Loucy (cell line): Measurements from ENCODE around the gene CCT3.

Experiments used
- H2AFZ ChIP-seq: fragments of 200-600 bp; sonication (generic); 2 replicates; pipeline ENCODE4 v1.6.0; 2016; ENCODE audit warnings: antibody characterized with exemption, mild to moderate bottlenecking, low read length, moderate library complexity
- H3F3A ChIP-seq: fragments of 200-600 bp; 2 replicates; pipeline ENCODE4 v1.6.0; 2016; ENCODE audit warnings: antibody characterized with exemption, low read depth, mild to moderate bottlenecking
- H3K27me3 ChIP-seq: fragments of 200-600 bp; sonication (generic); 2 replicates; pipeline ENCODE4 v1.6.1; 2014; ENCODE audit warnings: low read length, mild to moderate bottlenecking; ENCODE audit not compliant: insufficient read depth, poor library complexity, severe bottlenecking
- H3K36me3 ChIP-seq: fragments of 200-600 bp; sonication (generic); 2 replicates; pipeline ENCODE4 v1.6.1; 2016; ENCODE audit warnings: low read length; ENCODE audit not compliant: insufficient read depth
- H3K4me1 ChIP-seq: fragments of 200-600 bp; sonication (generic); 2 replicates; pipeline ENCODE4 v1.5.1; 2014; ENCODE audit warnings: low read length, mild to moderate bottlenecking; ENCODE audit not compliant: insufficient read depth, poor library complexity, severe bottlenecking
- H3K4me2 ChIP-seq: fragments of 200-600 bp; sonication (generic); 2 replicates; pipeline ENCODE4 v1.6.0; 2014; ENCODE audit warnings: antibody characterized with exemption, low read length, low read depth, mild to moderate bottlenecking; ENCODE audit not compliant: poor library complexity, severe bottlenecking
- H3K4me3 ChIP-seq: fragments of 200-600 bp; sonication (generic); 2 replicates; pipeline ENCODE4 v1.5.1; 2014; ENCODE audit warnings: low read length, mild to moderate bottlenecking, mixed read lengths; ENCODE audit not compliant: poor library complexity, severe bottlenecking
- H3K79me2 ChIP-seq: fragments of 200-600 bp; sonication (generic); 2 replicates; pipeline ENCODE4 v1.6.1; 2014; ENCODE audit warnings: low read length; ENCODE audit not compliant: insufficient read depth
- H3K9ac ChIP-seq: fragments of 200-600 bp; sonication (generic); 2 replicates; pipeline ENCODE4 v1.6.0; 2014; ENCODE audit warnings: mild to moderate bottlenecking, low read depth, low read length, moderate library complexity; ENCODE audit not compliant: poor library complexity, severe bottlenecking
- H3K9me2 ChIP-seq: fragments of 200-600 bp; sonication (generic); replicated peaks from 2 replicates; pipeline ENCODE4 v1.6.1; 2016; ENCODE audit warnings: low read depth, low read length, mixed read lengths
- H3K9me3 ChIP-seq: fragments of 200-600 bp; sonication (generic); 2 replicates; pipeline ENCODE4 v1.6.1; 2014; ENCODE audit warnings: mild to moderate bottlenecking, antibody characterized with exemption, low read length, low read depth; ENCODE audit not compliant: insufficient read depth
- H4K20me1 ChIP-seq: fragments of 200-600 bp; sonication (generic); 2 replicates; pipeline ENCODE4 v1.6.0; 2014; ENCODE audit warnings: antibody characterized with exemption, low read length, mild to moderate bottlenecking; ENCODE audit not compliant: insufficient read depth, poor library complexity, severe bottlenecking
- EZH2phosphoT487 ChIP-seq: fragments of 200-600 bp; IDR thresholded peaks from 2 replicates; pipeline ENCODE4 v1.6.1; 2018; ENCODE audit warnings: antibody characterized with exemption, mild to moderate bottlenecking, moderate library complexity, borderline replicate concordance
- TF ChIP-seq, protein P1 (sequence below): fragments of 200-600 bp; sonication (generic); conservative IDR thresholded peaks from 2 replicates; pipeline ENCODE4 v1.5.1; 2014; ENCODE audit warnings: mild to moderate bottlenecking, antibody characterized with exemption, low read length

The CCT3 gene

GRCh38 chr1:156276532-156276931, 61.6 kb downstream of the CCT3 start:
- Histone ChIP-seq H3K4me2 (no peak overlapping the region), H3K4me1 (peaks cover 21% of the 10 kb centered on the region), H3K79me2 (peaks cover 38% of the 10 kb centered on the region), H2AFZ (no peak overlapping the region), H3K4me3 (no peak overlapping the region), H3K9me2 (no peaks in the 10 kb centered on the region), H3K9me3 (no peaks in the 10 kb centered on the region), H4K20me1 (peaks cover 29% of the 10 kb centered on the region), H3K36me3 (peaks cover 71% of the 10 kb centered on the region), H3K9ac (no peak overlapping the region), H3F3A (no peaks in the 10 kb centered on the region), H3K27me3 (no peaks in the 10 kb centered on the region)
- TF ChIP-seq, protein P1, sequence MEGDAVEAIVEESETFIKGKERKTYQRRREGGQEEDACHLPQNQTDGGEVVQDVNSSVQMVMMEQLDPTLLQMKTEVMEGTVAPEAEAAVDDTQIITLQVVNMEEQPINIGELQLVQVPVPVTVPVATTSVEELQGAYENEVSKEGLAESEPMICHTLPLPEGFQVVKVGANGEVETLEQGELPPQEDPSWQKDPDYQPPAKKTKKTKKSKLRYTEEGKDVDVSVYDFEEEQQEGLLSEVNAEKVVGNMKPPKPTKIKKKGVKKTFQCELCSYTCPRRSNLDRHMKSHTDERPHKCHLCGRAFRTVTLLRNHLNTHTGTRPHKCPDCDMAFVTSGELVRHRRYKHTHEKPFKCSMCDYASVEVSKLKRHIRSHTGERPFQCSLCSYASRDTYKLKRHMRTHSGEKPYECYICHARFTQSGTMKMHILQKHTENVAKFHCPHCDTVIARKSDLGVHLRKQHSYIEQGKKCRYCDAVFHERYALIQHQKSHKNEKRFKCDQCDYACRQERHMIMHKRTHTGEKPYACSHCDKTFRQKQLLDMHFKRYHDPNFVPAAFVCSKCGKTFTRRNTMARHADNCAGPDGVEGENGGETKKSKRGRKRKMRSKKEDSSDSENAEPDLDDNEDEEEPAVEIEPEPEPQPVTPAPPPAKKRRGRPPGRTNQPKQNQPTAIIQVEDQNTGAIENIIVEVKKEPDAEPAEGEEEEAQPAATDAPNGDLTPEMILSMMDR, result no peak
- TF ChIP-seq EZH2phosphoT487, result no peak

DNA sequence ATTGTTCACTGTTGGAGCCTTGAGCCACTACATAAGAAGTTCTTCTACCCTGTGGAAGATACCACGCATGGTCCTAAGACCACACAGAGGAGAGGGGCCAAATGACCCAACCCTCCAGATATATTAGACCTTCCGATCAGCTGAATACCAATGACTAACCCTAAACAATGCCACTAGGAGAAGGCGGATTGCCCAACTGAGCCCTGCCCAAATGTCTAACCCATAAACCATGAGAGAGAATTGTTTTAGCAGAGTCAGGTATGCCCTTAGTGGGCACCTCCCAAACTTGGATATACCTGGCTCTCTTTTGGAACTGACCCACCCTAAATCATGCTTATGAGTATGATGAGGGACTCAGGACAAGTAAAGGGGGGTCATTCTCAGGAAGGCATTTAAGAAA, 67.8 kb downstream of the CCT3 start:
- H3K4me2 ChIP-seq, result no peak overlapping the region

DNA sequence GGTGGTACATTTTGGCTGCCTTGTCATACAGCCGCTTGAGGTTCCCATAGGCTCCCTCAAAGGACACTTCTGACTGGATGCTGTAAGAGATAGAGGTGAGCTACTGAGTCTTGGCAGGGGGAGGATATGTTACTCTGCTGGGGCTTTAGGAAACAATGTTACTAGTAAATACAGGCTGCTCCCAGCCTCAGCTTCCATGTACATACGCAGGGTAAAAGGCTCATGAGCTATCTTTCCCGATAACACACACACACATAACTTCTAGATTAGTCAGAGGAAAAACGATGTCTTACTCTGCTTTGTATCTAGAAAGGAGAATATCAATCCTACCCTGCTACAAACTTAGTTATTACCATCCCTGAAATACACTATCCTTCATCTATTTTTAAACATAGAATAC, 69.8 kb downstream of the CCT3 start:
- H4K20me1 ChIP-seq, result no peaks in the 10 kb centered on the region
- H3K4me3 ChIP-seq, result no peak overlapping the region
- no peaks in the 10 kb centered on the region for H3K9me2 ChIP-seq
- H3K9ac ChIP-seq, result no peak overlapping the region
- peaks cover 83% of the 10 kb centered on the region for H3K36me3 ChIP-seq
- TF ChIP-seq, protein P1, result no peak
- TF ChIP-seq EZH2phosphoT487, result no peak
- no peaks in the 10 kb centered on the region for H3K27me3 ChIP-seq
- H3K4me1 ChIP-seq, result no peaks in the 10 kb centered on the region
- no peaks in the 10 kb centered on the region for H3K9me3 ChIP-seq
- no peak overlapping the region for H2AFZ ChIP-seq
- H3K79me2 ChIP-seq, result no peaks in the 10 kb centered on the region
- no peaks in the 10 kb centered on the region for H3F3A ChIP-seq
- no peak overlapping the region for H3K4me2 ChIP-seq

More for the DNA sequence above, 67.8 kb downstream of the CCT3 start:
- no peaks in the 10 kb centered on the region for H3K4me1 ChIP-seq
- no peaks in the 10 kb centered on the region for H3F3A ChIP-seq
- no peak overlapping the region for H2AFZ ChIP-seq
- no peak for TF ChIP-seq EZH2phosphoT487
- TF ChIP-seq, protein P1, result no peak
- peaks cover 87% of the 10 kb centered on the region for H3K36me3 ChIP-seq
- H3K9me3 ChIP-seq, result no peaks in the 10 kb centered on the region
- no peaks in the 10 kb centered on the region for H3K27me3 ChIP-seq
- no peak overlapping the region for H3K4me3 ChIP-seq
- no peaks in the 10 kb centered on the region for H3K9me2 ChIP-seq
- no peak overlapping the region for H3K9ac ChIP-seq
- no peaks in the 10 kb centered on the region for H3K79me2 ChIP-seq
- no peaks in the 10 kb centered on the region for H4K20me1 ChIP-seq
